8988T (cell line): Measurements from ENCODE around the gene EFNA1.

Experiments used
- DNase-seq: peaks from one replicate; pipeline ENCODE4 v3.0.0; 2011

The EFNA1 gene, protein sequence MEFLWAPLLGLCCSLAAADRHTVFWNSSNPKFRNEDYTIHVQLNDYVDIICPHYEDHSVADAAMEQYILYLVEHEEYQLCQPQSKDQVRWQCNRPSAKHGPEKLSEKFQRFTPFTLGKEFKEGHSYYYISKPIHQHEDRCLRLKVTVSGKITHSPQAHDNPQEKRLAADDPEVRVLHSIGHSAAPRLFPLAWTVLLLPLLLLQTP

GRCh38 chr1:155127105-155127966 lies at the start of gene EFNA1:
TSS of gene EFNA1 (plus strand) at chr1:155127876. CDS start at chr1:155127978, 102 bp downstream.
- DNase-seq, result peak; percentile 57

GRCh38 chr1:155078469-155079209 lies 49.0 kb upstream of the EFNA1 start, which contains the start of gene EFNA3:
TSS of gene EFNA3 (plus strand) at chr1:155078837. CDS start at chr1:155078942, 105 bp downstream.
- DNase-seq, result peak; percentile 99

DNA sequence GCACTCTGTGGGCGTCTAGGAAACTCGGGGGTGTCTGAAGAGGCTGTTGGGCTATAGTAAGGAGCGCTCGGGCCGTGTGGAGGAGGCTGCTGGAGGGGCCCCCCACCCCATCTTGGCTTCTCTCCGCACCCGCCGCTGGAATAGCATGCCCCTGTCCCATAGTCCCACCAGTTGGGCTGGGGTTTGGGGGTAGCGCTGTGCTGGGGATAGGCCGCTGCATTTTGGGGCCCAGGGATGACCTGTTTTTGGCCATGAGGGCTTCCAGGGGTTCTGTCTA lies 48.5 kb upstream of the EFNA1 start:
- no peak for DNase-seq

- DNase-seq, result peak; percentile 77
These were observed 48.0 kb upstream of the EFNA1 start for GRCh38 chr1:155079487-155080311.

- DNase-seq, result peak; percentile 80
These were observed 47.1 kb upstream of the EFNA1 start for GRCh38 chr1:155080312-155081228.

DNA sequence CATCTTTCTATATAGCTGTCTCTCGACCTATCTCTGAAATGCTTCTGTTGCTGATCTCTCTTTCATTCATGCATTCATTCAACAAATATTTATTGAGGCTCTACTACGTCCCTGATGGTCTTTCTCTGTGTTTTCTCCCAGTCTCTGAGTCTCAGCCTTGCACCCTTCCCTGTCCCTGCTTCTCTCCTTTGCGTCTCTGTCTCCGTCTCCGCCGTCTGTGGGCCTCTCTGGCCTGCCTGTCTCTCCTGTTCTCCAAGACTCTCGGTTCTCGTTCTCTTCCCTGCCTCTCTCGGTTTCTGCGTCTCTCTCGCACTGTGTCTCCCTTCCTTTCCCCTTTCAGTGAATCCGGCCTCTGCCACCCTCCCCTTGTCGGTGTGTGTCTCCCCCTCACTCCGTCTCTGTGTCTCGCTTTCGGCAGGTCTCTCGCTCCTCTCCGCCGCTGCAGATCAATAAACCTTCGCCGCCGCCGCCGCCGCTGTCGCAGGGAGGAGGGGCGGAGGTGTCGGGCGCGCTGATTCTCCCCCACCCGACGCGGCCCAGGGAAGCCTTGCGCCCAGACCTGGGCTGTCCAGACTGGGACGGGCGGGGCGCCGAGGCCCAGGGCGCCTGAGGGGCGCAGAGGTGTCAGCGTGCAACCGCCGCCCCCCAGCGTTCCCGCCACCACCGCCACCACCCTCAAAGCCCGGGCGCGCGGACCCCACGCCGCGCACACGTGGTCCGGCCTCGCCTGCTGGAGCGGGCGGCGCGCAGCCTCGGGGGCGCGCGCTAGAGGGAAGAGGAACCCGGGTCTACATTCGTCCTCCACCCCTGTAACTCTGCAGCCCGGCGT lies 46.0 kb upstream of the EFNA1 start:
- no peak for DNase-seq

DNA sequence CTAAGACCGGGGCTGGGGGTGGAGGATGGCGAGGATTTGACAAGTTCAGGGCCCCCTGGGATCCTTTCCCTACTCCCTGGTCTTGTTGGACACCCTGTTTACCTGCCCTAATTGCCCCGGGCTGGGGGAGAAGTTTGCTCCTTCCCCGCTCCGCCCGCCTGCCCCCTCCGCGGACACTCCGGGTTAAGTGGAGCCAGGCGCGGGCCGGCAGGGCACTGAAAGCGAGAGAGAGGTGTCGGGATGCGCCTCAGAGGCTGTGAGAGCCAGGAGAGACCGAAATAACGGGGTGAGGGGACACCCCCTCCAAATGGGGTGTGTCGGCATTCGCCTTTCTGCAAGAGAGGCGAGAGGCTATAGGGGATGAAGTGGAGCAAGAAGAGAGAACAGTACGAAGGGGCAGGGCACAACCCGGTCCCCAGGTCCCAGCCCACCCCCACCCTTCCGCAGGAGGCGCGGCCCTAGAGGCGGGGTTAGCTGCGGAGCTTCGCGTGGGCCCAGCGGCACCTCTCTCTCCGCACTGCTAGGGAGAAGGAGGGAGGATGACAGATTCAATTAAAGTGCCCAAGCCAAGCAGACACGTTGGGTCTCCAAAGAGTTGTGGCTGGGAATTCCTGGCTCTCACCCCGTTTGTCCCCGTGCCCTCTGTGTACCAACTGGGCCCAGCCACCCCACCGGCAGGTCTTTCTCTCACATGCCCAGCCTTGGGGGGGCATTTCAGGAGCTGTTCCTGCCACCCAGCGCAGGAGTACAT lies 45.2 kb upstream of the EFNA1 start:
- no peak for DNase-seq

GRCh38 chr1:155083052-155083541 lies 44.6 kb upstream of the EFNA1 start:
- DNase-seq, result no peak

DNA sequence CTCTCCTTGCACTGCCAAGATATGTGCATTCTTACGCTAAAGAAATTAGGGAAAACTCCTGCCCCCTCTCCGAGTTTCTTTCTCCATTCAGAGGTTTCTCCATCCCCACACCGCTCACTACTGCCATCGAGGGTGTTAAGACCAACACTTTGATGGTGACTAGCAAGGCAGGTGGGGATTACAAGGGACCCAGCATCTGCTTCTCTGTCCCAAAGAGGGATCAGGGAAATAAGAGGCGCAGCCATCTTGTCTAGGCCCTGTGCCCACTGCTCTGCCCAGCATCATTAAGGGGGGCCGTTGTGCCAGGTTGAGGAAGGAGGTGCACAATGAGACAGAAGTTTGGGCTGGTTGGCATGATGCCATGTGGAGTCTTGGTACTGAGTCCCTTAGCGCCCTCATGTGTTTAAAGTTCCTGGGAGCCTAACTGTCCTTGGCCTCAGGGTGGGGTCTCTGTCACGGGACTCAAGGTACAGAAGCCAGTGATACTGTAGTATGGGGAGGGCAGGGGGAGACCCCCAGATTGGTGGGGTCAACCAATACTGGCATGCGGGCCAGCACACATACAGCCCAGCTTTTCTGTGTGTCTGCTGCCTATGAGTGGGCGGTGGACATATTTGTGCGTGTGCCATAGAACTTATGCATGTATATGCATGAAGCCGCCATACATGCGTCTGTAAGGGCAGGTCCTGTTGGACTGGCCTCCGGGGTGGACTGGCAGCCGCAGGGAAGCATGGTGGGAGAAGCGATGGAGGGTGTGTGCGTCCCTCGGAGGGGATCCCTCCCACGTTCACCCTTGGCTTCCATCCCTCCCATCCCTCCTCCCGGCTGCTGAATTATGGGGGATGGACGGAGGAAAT lies 43.6 kb upstream of the EFNA1 start:
- DNase-seq, result no peak

GRCh38 chr1:155084722-155085503 lies 42.8 kb upstream of the EFNA1 start:
- peak; percentile 98 for DNase-seq

- DNase-seq, result no peak
These were observed 42.1 kb upstream of the EFNA1 start for GRCh38 chr1:155085504-155086127.

- peak; percentile 89 for DNase-seq
These were observed 41.4 kb upstream of the EFNA1 start for GRCh38 chr1:155086128-155086741.

- peak; percentile 18 for DNase-seq
These were observed 40.7 kb upstream of the EFNA1 start for GRCh38 chr1:155086856-155087535.

DNA sequence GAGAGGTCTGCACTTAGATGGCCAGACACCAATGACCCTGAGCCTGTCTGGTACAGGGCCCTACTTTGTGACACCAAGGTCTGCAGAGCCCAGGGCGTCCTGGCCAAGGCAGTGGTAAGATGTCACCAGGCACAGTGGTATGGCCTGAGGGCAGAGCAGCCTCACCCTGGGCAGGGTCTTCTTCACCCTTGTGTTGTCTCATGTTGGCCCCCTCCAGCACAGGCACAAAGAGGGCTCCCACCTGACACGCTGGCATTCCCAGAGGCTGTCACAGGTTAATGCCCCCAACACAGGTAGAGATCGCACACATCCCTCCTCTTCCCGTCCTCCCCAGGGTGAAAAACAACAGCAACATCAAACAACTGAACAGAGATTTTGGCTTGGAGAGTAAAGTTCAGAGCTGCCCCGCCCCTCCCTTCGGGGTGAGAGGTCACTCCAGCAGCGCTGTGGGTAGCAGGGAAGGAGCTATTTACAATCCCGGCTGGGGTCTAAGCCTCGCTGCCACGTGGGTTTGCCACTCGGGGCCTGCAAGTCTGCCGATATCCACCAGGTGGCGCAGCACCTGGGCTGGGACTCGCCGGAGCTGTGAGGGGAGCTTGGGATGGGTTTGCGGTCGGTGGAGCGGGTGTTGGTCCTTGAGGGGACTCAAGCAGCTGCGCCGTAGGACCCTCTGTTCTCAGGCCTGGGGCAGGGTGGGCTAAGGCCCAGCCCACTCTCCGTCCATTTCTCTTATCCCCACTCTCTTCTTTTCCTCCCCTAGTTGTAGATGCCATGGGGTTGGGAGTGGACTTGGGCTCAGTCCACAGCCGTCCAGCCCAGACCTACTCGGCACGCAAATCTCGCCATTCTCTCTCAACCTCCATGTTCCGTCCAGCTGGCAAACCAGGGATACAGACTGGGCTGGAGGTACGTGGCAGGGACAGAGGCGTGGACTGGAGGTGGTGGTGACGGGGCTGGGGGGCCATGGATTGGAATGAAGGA lies 36.3 kb upstream of the EFNA1 start:
- no peak for DNase-seq

GRCh38 chr1:155092131-155092530 lies 35.5 kb upstream of the EFNA1 start:
- DNase-seq, result no peak
